Brain microvascular endothelial cell (primary cell): Measurements from ENCODE around the gene ASPM.
A peak's percentile ranks its signal among the peaks of the same experiment; 100 is the strongest.

Experiments
- DNase-seq: peaks from one replicate; pipeline ENCODE4 v3.0.0-alpha.2; 2020
- H3K27ac ChIP-seq: fragments of 250-450 bp; sonication (Bioruptor Pico); 2 replicates; pipeline ENCODE4 v1.5.1; 2020; ENCODE audit warnings: mild to moderate bottlenecking, moderate library complexity
- H3K27me3 ChIP-seq: fragments of 250-450 bp; sonication (Bioruptor Pico); replicated peaks from 2 replicates; pipeline ENCODE4 v1.5.1; 2020; ENCODE audit warnings: mild to moderate bottlenecking
- H3K36me3 ChIP-seq: fragments of 250-450 bp; sonication (Bioruptor Pico); replicated peaks from 2 replicates; pipeline ENCODE4 v1.5.1; 2020; ENCODE audit warnings: mild to moderate bottlenecking
- H3K4me3 ChIP-seq: 2 replicates; pipeline ENCODE4 v1.5.1; 2011; ENCODE audit warnings: low read depth, mild to moderate bottlenecking, control low read depth, low read length, moderate library complexity
- CTCF ChIP-seq: IDR thresholded peaks from 2 replicates; pipeline ENCODE4 v1.5.1; 2011; ENCODE audit warnings: low read depth, mild to moderate bottlenecking, moderate library complexity, low read length, control low read depth, inconsistent platforms; ENCODE audit errors: missing control alignments
- in situ Hi-C: cut with HindIII; loops from 2 replicates; pipeline ENCODE4 v1.10.0; 2017; ENCODE audit warnings: low sequenced_read_pairs, low pct_ligation_motif_present

ASPM gene

GRCh38 chr1:197141575-197141974 is 4.9 kb downstream of the ASPM start:
- H3K4me3 ChIP-seq = no peak overlapping the region
- TF ChIP-seq CTCF = no peak
- no peaks in the 10 kb centered on the region for H3K27me3 ChIP-seq
- DNase-seq = no peak
- in situ Hi-C loops = no loop called here
- no peak overlapping the region for H3K27ac ChIP-seq
- H3K36me3 ChIP-seq = no peaks in the 10 kb centered on the region

- no peak overlapping the region for H3K4me3 ChIP-seq
- no peaks in the 10 kb centered on the region for H3K36me3 ChIP-seq
- no peak for TF ChIP-seq CTCF
- peak; percentile 11 for DNase-seq
- no peaks in the 10 kb centered on the region for H3K27me3 ChIP-seq
- in situ Hi-C loops = no loop called here
- H3K27ac ChIP-seq = no peak overlapping the region
Observed at GRCh38 chr1:197140121-197140520, 6.3 kb downstream of the ASPM start.

- in situ Hi-C loops = no loop called here
- Histone ChIP-seq H3K4me3 (no peak overlapping the region), H3K27me3 (no peaks in the 10 kb centered on the region), H3K27ac (no peak overlapping the region), H3K36me3 (no peaks in the 10 kb centered on the region)
- no peak for DNase-seq
- TF ChIP-seq CTCF = no peak
Observed at GRCh38 chr1:197139169-197139568, 7.3 kb downstream of the ASPM start.

- Histone ChIP-seq H3K27me3 (no peaks in the 10 kb centered on the region), H3K4me3 (no peak overlapping the region), H3K27ac (no peak overlapping the region), H3K36me3 (no peaks in the 10 kb centered on the region)
- in situ Hi-C loops = no loop called here
- no peak for DNase-seq
- TF ChIP-seq CTCF = no peak
Observed at GRCh38 chr1:197137322-197137721, 9.1 kb downstream of the ASPM start.

GRCh38 chr1:197130677-197131304 is 15.7 kb downstream of the ASPM start:
- H3K4me3 ChIP-seq = no peak overlapping the region
- H3K36me3 ChIP-seq = no peaks in the 10 kb centered on the region
- no peaks in the 10 kb centered on the region for H3K27me3 ChIP-seq
- H3K27ac ChIP-seq = peak overlapping the region; percentile 56
- TF ChIP-seq CTCF = no peak
- in situ Hi-C loops = no loop called here
- DNase-seq = peak; percentile 38

GRCh38 chr1:197129698-197130097 is 16.8 kb downstream of the ASPM start:
- Histone ChIP-seq H3K36me3 (no peaks in the 10 kb centered on the region), H3K27ac (no peak overlapping the region), H3K4me3 (no peak overlapping the region), H3K27me3 (no peaks in the 10 kb centered on the region)
- no peak for TF ChIP-seq CTCF
- in situ Hi-C loops = no loop called here
- no peak for DNase-seq
